BE2C (cell line): Measurements from ENCODE around the gene CABLES1.
"Not testable (repeated sequence)": the region's sequence is repeated elsewhere in the genome, so short reads cannot be mapped to it uniquely, and the experiment has no call there.

ENCODE experiments used
- DNase-seq: peaks from one replicate; pipeline ENCODE4 v3.0.0-alpha.2; 2020
- H3K27me3 ChIP-seq: fragments of 250-450 bp; sonication (Bioruptor Pico); 2 replicates; pipeline ENCODE4 v1.5.1; 2020; ENCODE audit warnings: mild to moderate bottlenecking
- H3K36me3 ChIP-seq: fragments of 250-450 bp; sonication (Bioruptor Pico); 2 replicates; pipeline ENCODE4 v1.5.1; 2020; ENCODE audit warnings: mild to moderate bottlenecking
- H3K4me1 ChIP-seq: fragments of 250-450 bp; sonication (Bioruptor Pico); 2 replicates; pipeline ENCODE4 v1.5.1; 2020
- H3K4me3 ChIP-seq: 2 replicates; pipeline ENCODE4 v1.5.1; 2011; ENCODE audit warnings: low read depth, low read length
- H3K9me3 ChIP-seq: fragments of 250-450 bp; sonication (Bioruptor Pico); 2 replicates; pipeline ENCODE4 v1.5.1; 2020
- CTCF ChIP-seq: IDR thresholded peaks from 2 replicates; pipeline ENCODE4 v1.5.1; 2012; ENCODE audit warnings: mild to moderate bottlenecking, low read depth, low read length

Gene CABLES1

GRCh38 chr18:23282437-23282781 is 147.1 kb downstream of the CABLES1 start:
- no peak for DNase-seq
- Histone ChIP-seq H3K9me3 (no peaks in the 10 kb centered on the region), H3K36me3 (no peaks in the 10 kb centered on the region), H3K4me3 (no peak overlapping the region), H3K27me3 (no peaks in the 10 kb centered on the region), H3K4me1 (no peaks in the 10 kb centered on the region)
- TF ChIP-seq CTCF, result no peak

GRCh38 chr18:23283916-23284430 is 148.7 kb downstream of the CABLES1 start:
- Histone ChIP-seq H3K9me3 (no peaks in the 10 kb centered on the region), H3K27me3 (no peaks in the 10 kb centered on the region), H3K4me3 (no peak overlapping the region), H3K36me3 (no peaks in the 10 kb centered on the region), H3K4me1 (no peaks in the 10 kb centered on the region)
- DNase-seq, result no peak
- TF ChIP-seq CTCF, result no peak

- H3K27me3 ChIP-seq, result no peaks in the 10 kb centered on the region
- no peaks in the 10 kb centered on the region for H3K36me3 ChIP-seq
- no peak for TF ChIP-seq CTCF
- no peak overlapping the region for H3K4me3 ChIP-seq
- no peaks in the 10 kb centered on the region for H3K4me1 ChIP-seq
- no peaks in the 10 kb centered on the region for H3K9me3 ChIP-seq
- no peak for DNase-seq
These were observed 149.3 kb downstream of the CABLES1 start for GRCh38 chr18:23284629-23285028.

GRCh38 chr18:23285581-23285980 is 150.3 kb downstream of the CABLES1 start:
- not testable (repeated sequence) for H3K4me1 ChIP-seq, H3K4me3 ChIP-seq, H3K27me3 ChIP-seq, H3K36me3 ChIP-seq, DNase-seq, H3K9me3 ChIP-seq

GRCh38 chr18:23291456-23292205 is 156.3 kb downstream of the CABLES1 start:
- H3K4me1 ChIP-seq, result no peaks in the 10 kb centered on the region
- H3K9me3 ChIP-seq, result no peaks in the 10 kb centered on the region
- no peaks in the 10 kb centered on the region for H3K36me3 ChIP-seq
- no peak for TF ChIP-seq CTCF
- H3K27me3 ChIP-seq, result no peaks in the 10 kb centered on the region
- DNase-seq, result no peak
- no peak overlapping the region for H3K4me3 ChIP-seq

GRCh38 chr18:23300231-23300805 is 165.0 kb downstream of the CABLES1 start:
- TF ChIP-seq CTCF, result no peak
- Histone ChIP-seq H3K4me1 (no peaks in the 10 kb centered on the region), H3K27me3 (no peaks in the 10 kb centered on the region), H3K36me3 (no peaks in the 10 kb centered on the region), H3K4me3 (no peak overlapping the region), H3K9me3 (no peaks in the 10 kb centered on the region)
- DNase-seq, result no peak
